ENCODE results near the gene MAP1A.

GRCh38 chr15:43541785-43542184, 24.4 kb downstream of the MAP1A start:
- TF ChIP-seq, protein P1, sequence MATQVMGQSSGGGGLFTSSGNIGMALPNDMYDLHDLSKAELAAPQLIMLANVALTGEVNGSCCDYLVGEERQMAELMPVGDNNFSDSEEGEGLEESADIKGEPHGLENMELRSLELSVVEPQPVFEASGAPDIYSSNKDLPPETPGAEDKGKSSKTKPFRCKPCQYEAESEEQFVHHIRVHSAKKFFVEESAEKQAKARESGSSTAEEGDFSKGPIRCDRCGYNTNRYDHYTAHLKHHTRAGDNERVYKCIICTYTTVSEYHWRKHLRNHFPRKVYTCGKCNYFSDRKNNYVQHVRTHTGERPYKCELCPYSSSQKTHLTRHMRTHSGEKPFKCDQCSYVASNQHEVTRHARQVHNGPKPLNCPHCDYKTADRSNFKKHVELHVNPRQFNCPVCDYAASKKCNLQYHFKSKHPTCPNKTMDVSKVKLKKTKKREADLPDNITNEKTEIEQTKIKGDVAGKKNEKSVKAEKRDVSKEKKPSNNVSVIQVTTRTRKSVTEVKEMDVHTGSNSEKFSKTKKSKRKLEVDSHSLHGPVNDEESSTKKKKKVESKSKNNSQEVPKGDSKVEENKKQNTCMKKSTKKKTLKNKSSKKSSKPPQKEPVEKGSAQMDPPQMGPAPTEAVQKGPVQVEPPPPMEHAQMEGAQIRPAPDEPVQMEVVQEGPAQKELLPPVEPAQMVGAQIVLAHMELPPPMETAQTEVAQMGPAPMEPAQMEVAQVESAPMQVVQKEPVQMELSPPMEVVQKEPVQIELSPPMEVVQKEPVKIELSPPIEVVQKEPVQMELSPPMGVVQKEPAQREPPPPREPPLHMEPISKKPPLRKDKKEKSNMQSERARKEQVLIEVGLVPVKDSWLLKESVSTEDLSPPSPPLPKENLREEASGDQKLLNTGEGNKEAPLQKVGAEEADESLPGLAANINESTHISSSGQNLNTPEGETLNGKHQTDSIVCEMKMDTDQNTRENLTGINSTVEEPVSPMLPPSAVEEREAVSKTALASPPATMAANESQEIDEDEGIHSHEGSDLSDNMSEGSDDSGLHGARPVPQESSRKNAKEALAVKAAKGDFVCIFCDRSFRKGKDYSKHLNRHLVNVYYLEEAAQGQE (IDR thresholded peaks at IDR 0.05; ENCODE audit: unreplicated experiment): no peak
- TF ChIP-seq CTCF (conservative IDR thresholded peaks at IDR 0.05; ENCODE audit: low read depth in 2 of 2): no peak
- TF ChIP-seq POLR2AphosphoS5 (IDR thresholded peaks at IDR 0.05; ENCODE audit: low read depth): no peak
- TF ChIP-seq EZH2 (IDR thresholded peaks at IDR 0.05; ENCODE audit: low read depth, unreplicated experiment): no peak
- no peak for TF ChIP-seq CREB1 (CRISPR knock-in tag; IDR thresholded peaks at IDR 0.05; ENCODE audit: low read depth)
